Ovary (tissue), 9 donors: ENCODE measurements around the gene CCDC17. TPM values are rescaled to one million over a fixed set of nuclear protein-coding genes. Genes with fewer than 3 reads are reported as not detected.

Experiments used
- DNase-seq, 5 donors: peaks; one replicate each; pipeline ENCODE4 v3.0.0-alpha.2; 2019 to 2020
- H3K27ac ChIP-seq, 2 donors: fragments of 200-600 bp; one replicate each; pipeline versions ENCODE4 v1.5.1 to v1.8.0; 2019 to 2022
- H3K27me3 ChIP-seq: fragments of 200-600 bp; one replicate; pipeline ENCODE4 v1.8.0; 2022
- H3K36me3 ChIP-seq: fragments of 200-600 bp; sonication (generic); one replicate; pipeline ENCODE4 v1.5.1; 2019
- H3K4me1 ChIP-seq: one replicate; pipeline ENCODE4 v1.8.1; 2013; ENCODE audit warnings: mild to moderate bottlenecking, moderate library complexity; ENCODE audit not compliant: insufficient read depth
- H3K4me3 ChIP-seq: fragments of 200-600 bp; sonication (generic); one replicate; pipeline ENCODE4 v1.5.1; 2017
- H3K9me3 ChIP-seq, 2 donors: fragments of 200-600 bp in 1 of 2; sonication (generic) in 1 of 2; one replicate each; pipeline versions ENCODE4 v1.5.1 to v1.8.1; 2013 to 2019; ENCODE audit warnings: mild to moderate bottlenecking in 1 of 2, moderate library complexity in 1 of 2
- EP300 ChIP-seq: sonication (generic); formaldehyde crosslinking; IDR thresholded peaks from one replicate; pipeline ENCODE4 v1.6.1; 2017; ENCODE audit warnings: antibody characterized with exemption
- POLR2A ChIP-seq: fragments of 450-650 bp; IDR thresholded peaks from one replicate; pipeline ENCODE4 v1.6.1; 2017; ENCODE audit warnings: antibody characterized with exemption, mild to moderate bottlenecking, moderate library complexity
- WGBS, 3 donors: extraction: QIAGEN DNeasy Blood & Tissue Kit in 1 of 3; methylation state at CpG; one replicate each; pipeline versions ENCODE4 v1.1.5 to v1.1.7; 2013 to 2017; 5-methylcytosine and 5-hydroxymethylcytosine counted together
- intact Hi-C, 4 donors: fragments of 100-400 bp; cut with DNase I; formaldehyde crosslinking; loops; one replicate each; pipeline versions ENCODE4 v1.11.0 to v1.15.1; 2022 to 2023
- polyA plus RNA-seq, 2 donors: library from polyadenylated mRNA; stranded (reverse); fragments of 200-250 nt in 1 of 2; fragments of 350-450 nt in 1 of 2; fragmentation: Illumina TruSeq in 1 of 2; extraction: RNeasy Lipid Tissue Mini Kit (QIAGEN cat#74804) in 1 of 2; gene quantifications; one replicate each; pipeline ENCODE4 v1.2.3, GENCODE V29; 2013 to 2014
- total RNA-seq, 7 donors: library from RNA; depleted of rRNA in 2 of 7; stranded (reverse); fragments of >200 nt in 2 of 7; fragmentation: NEBNext Ultra II Directional in 3 of 7; extraction: Animal tissue kit (Norgen Biotek cat#: 25700) in 3 of 7; gene quantifications; one replicate each; pipeline versions ENCODE4 v1.1.0 to v1.2.4, GENCODE V29; 2016 to 2023
- TF ChIP-seq, protein P1 (sequence below), 3 donors: fragments of 450-650 bp in 2 of 3; fragments of 200-600 bp in 1 of 3; IDR thresholded peaks; one replicate each; pipeline versions ENCODE4 v1.5.1 to v1.8.0; 2016 to 2022; ENCODE audit warnings: antibody characterized with exemption in 3 of 3, mild to moderate bottlenecking in 1 of 3
- donor health status: DM: no; HTN: no; CAD: no; lungs with moderate emphysema.
- donor health status: DM: no; HTN: no; CAD: no.
- donor health status: Bipolar disorder and iron deficiency.
- donor health status: DM: yes; HTN: yes; CAD: no.
- donor health status: DM: no; HTN: no; CAD: no.
- donor health status: DM: yes; HTN: yes; CAD: no.

CCDC17 gene
- total and polyA plus RNA-seq, 9 donors = 1.3 to 30.2 (median 3.3) TPM

DNA sequence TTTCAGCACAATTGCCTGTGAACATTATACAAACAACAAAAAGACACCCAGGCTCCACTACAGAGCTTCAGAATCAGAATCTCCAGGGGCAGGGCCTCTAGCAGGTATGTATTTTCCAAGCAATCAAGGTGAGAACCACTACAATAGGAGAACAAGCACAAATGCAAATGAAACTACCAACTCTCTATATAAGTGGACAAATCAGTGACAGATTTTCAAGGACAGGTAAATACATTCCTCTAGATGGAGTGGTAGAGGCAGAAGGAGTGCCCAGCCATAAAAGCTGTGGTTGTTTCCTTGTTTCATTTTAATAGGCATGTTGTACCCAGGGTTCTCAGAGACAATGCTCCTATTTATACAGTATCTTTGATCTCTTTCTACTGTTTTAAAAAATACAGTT lies 20.1 kb upstream of the CCDC17 start:
- no peak for DNase-seq
- H3K27ac ChIP-seq = no peak overlapping the region
- intact Hi-C loops = no loop called here
- no peak overlapping the region for H3K4me3 ChIP-seq
- no peaks in the 10 kb centered on the region for H3K9me3 ChIP-seq
- TF ChIP-seq POLR2A (no peak), EP300 (no peak)
- TF ChIP-seq, protein P1, sequence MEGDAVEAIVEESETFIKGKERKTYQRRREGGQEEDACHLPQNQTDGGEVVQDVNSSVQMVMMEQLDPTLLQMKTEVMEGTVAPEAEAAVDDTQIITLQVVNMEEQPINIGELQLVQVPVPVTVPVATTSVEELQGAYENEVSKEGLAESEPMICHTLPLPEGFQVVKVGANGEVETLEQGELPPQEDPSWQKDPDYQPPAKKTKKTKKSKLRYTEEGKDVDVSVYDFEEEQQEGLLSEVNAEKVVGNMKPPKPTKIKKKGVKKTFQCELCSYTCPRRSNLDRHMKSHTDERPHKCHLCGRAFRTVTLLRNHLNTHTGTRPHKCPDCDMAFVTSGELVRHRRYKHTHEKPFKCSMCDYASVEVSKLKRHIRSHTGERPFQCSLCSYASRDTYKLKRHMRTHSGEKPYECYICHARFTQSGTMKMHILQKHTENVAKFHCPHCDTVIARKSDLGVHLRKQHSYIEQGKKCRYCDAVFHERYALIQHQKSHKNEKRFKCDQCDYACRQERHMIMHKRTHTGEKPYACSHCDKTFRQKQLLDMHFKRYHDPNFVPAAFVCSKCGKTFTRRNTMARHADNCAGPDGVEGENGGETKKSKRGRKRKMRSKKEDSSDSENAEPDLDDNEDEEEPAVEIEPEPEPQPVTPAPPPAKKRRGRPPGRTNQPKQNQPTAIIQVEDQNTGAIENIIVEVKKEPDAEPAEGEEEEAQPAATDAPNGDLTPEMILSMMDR (IDR thresholded peaks at IDR 0.05) = no peak
- no peaks in the 10 kb centered on the region for H3K36me3 ChIP-seq
- no peaks in the 10 kb centered on the region for H3K4me1 ChIP-seq
- H3K27me3 ChIP-seq = no peaks in the 10 kb centered on the region

DNA sequence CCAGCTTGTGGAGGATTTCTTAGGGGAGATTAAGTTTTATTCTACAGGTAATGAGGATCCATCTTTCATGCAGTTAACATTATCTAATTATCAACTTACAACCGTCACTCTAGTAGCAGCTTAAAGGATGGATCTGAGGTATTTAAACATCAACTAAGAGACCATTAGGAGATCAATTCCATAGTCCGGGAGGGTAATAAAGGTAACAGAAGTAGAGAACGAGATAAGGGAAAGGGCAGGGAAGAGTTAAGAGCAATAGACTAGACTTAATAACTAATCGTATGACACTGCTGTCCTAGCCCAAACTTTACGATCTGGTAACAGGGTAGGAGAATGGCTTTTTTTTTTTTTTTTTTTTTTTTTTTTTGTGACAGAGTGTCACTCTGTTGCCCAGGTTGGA lies 19.5 kb upstream of the CCDC17 start:
- 65 to 83% (median 74%) methylated on average over 5 of the region's 5 CpGs for WGBS, 3 donors
- Histone ChIP-seq H3K36me3 (no peaks in the 10 kb centered on the region), H3K4me1 (no peaks in the 10 kb centered on the region), H3K9me3 (no peaks in the 10 kb centered on the region), H3K27ac (no peak overlapping the region), H3K27me3 (no peaks in the 10 kb centered on the region), H3K4me3 (no peak overlapping the region)
- no peak for DNase-seq
- TF ChIP-seq, protein P1 (IDR thresholded peaks at IDR 0.05) = no peak
- TF ChIP-seq POLR2A (no peak), EP300 (no peak)
- intact Hi-C loops = no loop called here

DNA sequence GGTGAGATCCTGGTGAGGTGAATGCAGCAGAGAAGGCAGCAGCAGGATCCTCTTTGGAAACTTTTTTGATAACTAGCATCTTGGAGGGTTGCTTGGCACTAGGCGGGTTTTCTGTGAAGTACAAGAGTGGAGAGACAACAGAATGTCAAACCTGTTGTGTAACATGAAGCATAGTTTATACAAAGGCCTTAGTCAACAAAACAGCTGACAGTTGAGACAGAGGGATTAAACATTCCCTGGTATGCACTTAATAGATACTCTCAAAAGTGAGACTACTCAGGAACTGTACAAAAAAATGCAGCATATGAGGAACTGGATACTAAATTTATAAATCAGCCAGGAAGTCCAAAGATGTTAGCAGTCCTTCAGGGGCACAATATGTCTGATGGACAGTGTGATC lies 16.4 kb upstream of the CCDC17 start:
- 93 to 100% (median 96%) methylated on average over 1 of the region's 1 CpG for WGBS, 3 donors
- no peak overlapping the region for H3K4me3 ChIP-seq
- intact Hi-C loops = no loop called here
- H3K4me1 ChIP-seq = no peaks in the 10 kb centered on the region
- H3K27ac ChIP-seq = no peak overlapping the region
- H3K36me3 ChIP-seq = no peaks in the 10 kb centered on the region
- no peak for TF ChIP-seq POLR2A
- TF ChIP-seq, protein P1 (IDR thresholded peaks at IDR 0.05) = no peak
- TF ChIP-seq EP300 = no peak
- no peaks in the 10 kb centered on the region for H3K27me3 ChIP-seq
- no peaks in the 10 kb centered on the region for H3K9me3 ChIP-seq
- no peak for DNase-seq

DNA sequence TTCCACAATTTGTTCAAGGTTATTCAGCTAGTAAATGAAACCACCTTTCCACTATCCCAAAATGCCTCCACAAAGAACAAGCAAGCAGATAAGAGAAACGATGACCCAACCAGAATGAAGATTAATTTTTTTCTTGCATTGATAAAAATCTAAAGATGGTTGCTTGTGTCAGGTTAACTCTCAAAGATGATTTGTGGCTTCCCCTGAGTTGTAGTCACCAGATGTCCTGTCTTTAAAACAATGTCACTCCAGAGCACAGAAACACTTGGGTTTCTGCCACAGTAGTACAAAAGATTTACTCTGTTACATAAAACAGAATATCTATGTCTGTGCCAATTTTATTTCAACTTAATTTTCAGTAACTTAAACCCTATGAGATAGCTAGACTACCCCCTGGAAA lies 11.4 kb upstream of the CCDC17 start:
- Histone ChIP-seq H3K36me3 (no peaks in the 10 kb centered on the region), H3K27me3 (no peaks in the 10 kb centered on the region), H3K27ac (no peak overlapping the region), H3K4me3 (no peak overlapping the region), H3K4me1 (no peaks in the 10 kb centered on the region), H3K9me3 (no peaks in the 10 kb centered on the region)
- no peak for TF ChIP-seq EP300
- TF ChIP-seq POLR2A = no peak
- TF ChIP-seq, protein P1 (IDR thresholded peaks at IDR 0.05) = no peak
- intact Hi-C loops = no loop called here
- no peak for DNase-seq
- WGBS, 3 donors = 24 to 31% (median 27%) methylated on average over 1 of the region's 1 CpG

DNA sequence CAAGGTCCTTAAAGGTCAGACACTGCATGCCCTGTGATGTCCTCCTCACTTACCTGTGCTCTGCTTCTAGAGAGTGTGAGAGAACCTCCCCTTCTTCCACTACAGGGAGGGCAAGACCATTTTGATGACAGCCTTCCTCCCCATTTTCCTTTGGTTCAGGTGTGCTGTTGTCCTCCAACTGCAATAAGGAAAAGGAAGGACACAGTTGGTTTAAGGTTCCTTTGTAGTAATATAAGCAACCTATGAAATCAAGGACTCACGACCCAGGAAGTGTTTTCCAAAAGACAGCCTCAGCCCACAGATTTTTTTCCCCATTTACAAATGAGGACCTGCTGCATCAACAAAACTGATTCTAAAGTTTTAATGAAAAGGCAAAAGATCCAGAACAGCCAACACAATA lies 6.6 kb upstream of the CCDC17 start:
- intact Hi-C loops = no loop called here
- TF ChIP-seq EP300 (no peak), POLR2A (no peak)
- TF ChIP-seq, protein P1 (IDR thresholded peaks at IDR 0.05) = no peak
- no peak for DNase-seq
- H3K27me3 ChIP-seq = no peaks in the 10 kb centered on the region
- H3K36me3 ChIP-seq = no peaks in the 10 kb centered on the region
- no peaks in the 10 kb centered on the region for H3K9me3 ChIP-seq
- WGBS, 3 donors = 72 to 84% (median 81%) methylated on average over 1 of the region's 1 CpG
- no peaks in the 10 kb centered on the region for H3K4me1 ChIP-seq
- no peak overlapping the region for H3K27ac ChIP-seq
- no peak overlapping the region for H3K4me3 ChIP-seq
